GM21619 (cell line): Measurements from ENCODE around the gene TMEM271.

Experiments used
- ATAC-seq: cut with Tn5 transposase; IDR thresholded peaks from one replicate; pipeline ENCODE4 v1.9.1; 2021; ENCODE audit not compliant: unreplicated experiment

Gene TMEM271

DNA sequence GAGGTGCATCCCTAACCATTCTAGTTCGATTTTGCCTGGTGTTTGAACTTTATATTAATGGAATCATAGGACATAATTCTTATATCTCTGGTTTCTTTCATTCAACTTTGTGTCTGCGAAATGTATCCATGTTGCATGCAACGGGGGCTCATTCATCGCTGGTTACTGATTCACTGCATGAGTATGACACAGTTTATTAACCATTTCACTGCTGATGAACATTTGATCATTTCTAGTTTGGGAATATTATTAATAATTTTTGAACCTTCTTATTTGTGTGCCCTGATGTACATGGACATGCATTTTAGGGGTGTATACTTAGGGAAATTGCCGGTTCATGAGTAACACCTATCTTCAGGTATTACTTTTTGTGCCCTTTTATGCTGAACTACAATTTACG lies 5.1 kb upstream of the TMEM271 start:
- ATAC-seq, result no peak

DNA sequence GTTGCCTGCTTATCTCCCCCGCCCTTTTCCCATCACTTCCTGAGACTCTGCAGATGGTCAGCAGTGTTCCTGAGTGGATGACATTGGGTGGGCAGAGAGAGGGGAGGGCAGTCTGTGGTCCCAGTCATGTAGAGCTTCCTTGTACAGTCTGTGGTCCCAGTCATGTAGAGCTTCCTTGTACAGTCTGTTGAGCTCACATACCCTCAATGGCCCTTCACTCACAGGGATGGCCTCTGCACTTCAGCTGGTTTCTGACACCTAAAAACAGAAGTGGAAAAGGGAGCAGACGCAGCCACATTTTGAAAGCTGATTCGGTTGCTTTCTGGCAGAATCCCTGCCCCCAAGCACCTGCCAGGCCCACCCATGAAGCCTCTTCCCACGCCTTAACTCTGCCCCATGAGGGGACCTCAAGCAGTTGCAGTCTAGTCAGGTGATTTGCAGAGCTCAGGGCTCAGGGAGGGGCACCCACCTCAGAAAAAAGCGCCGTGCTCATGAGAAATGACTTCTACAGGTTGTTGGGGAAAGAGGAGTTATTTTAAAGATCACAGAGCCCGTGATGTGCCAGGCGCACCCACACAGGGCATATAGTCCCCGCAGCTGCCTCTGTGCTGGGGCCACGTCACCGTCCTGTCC lies 3.6 kb upstream of the TMEM271 start:
- no peak for ATAC-seq

DNA sequence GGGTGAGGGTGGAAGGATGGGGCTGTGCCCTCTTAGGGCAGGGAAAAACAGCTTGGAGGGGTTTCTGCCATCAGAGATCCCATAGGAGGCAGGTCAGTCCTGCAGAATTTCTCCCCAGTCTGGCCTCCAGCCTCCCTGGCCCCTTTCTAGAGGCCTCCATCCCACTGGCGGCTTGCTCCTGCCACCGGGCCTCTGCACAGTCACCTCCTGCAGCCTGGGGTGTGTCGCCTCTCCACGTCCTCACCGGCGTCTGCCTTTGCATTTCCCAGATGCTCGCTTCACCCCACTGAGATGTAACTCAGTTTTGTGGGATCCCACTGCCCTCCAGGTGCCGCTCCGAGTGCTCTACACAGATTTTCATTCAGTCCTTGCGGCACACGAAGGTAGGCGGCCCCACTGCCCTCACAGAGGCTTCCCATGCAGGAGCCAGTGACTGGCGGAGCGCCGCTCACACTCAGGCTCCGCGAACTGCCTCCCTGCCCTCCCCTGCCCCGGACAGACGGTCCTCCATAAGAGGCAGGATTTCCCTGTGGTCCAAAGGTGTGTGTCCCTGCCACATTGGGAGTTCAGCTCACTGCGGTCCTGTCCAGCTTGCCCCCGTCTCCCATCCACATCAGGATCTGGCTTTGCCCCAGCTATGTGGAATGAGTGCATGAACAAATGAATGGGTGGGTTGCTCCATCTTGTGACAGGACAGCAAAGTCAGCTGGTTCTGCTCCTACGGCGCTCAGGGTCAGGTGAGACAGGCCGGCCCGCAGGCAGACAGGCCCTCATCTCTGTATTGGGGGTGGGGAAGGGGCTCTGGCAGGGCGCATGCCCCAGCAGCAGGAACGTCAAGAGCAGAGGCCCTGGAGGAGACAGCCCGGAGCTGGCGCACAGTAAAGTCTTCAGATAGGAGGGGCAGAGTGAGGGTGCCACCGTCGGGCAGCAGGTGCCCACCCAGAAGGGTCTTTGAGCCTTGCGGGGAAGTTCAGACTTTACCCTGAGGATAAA lies 2.7 kb upstream of the TMEM271 start:
- ATAC-seq, result no peak

DNA sequence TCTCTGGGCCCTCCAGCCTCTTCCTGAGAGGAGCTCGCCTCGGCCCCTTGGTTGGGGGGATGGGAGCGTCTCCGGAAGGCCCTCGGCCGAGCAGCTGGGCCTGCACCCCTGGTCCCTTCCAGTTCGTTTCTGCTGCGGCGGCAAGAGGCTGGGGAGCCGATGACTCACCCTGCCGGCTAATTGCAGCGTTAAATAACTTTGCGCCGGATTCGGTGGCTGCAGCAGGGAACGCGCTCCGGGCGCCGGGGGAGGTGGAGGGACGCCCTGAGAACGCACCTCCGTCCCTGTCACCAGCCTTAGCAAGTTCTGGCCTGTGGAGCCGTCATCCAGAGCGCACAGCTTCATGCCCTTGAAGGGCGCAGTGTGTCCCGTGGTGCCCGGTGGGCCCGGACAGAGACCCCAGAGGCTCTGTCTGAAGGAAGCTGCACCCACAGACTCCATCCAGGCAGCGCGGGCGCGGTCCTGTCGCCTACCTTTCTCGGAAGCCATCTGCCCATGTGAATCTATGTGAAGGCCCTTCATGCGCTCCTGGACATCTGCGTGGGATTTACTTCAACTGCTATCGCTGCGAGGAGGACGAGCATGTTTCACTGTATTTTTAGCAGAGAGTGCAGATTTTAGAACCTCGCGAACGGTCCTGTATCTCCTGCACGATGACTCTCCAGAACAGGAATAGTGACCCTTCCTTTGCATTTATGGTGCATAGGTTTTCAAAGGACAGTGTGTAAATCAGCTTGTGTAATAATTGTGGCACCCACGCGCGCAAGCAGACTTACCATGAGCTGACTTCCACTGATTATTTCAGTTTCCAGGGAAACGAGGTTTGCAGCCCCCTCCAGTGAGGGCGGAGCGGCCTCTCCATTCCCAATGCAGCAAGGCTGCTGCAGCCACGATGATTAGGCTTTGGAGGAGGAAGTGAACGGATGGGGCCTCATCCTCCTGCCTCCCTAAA lies 1.7 kb upstream of the TMEM271 start:
- no peak for ATAC-seq

DNA sequence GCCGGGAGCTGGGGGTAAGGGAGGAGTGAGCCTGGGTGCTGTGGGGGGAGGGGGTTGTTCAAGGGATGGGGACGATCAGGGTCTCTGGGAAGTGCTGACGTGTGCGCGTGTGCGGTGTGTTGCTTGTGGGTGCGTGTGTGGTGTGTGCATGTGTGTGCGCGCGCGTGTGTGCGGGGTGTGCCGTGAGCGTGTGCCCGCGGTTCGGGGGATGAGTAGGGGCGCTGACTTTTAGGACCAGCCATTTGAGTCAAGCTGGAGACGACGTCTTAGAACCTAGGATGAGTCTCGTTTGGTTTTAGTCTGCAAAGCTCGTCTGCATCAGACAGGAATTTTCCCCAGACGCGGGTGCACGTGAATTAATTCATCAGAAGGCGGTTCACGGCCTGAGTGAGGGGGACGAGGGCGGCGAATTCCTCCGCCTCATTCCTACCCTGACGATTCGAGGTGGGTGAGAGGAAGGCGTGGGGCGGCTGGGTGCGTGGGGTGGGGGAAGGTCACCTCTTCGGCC lies 950 bp upstream of the TMEM271 start:
- ATAC-seq, result no peak

DNA sequence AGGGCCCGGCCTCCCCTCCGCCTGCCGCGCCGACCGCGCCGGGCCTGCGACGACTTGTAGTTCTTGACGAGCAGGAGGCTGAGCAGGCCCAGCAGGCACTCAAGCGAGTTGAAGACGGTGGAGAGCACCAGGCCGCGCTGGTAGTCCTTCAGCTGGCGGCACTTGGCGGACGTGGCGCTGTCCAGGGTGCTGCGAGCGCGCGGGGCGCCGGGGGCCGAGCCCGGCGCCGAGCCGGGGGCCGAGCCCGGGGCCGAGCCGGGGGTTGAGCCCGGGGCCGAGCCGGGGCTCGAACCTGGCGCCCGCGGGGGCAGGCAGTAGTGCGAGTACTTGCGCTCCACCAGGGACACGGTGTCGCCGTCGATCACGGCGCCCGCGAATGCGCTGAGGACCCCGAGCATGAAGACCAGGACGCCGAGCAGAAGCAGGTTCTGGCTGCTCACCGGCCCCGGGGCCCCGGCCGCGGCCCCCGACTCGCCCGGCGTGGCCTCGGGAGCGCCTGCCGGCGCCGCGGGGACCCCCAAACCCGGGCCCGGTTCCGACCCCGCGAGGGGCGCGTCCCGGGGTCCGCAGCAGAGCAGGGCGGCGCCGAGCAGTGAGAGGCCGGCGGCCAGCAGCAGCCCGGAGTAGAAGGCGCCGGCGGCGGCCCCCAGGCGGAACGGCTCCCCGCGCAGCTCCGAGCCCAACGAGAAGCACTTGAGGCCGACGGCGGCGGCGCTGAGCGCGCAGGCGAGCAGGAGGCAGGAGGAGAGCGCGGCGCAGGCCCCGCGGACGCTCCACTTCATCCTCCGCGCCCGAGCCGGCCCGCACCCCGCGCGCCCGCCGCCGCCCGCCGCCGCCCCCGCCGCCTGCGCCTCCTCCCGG lies 584 bp downstream of the TMEM271 start:
- no peak for ATAC-seq

DNA sequence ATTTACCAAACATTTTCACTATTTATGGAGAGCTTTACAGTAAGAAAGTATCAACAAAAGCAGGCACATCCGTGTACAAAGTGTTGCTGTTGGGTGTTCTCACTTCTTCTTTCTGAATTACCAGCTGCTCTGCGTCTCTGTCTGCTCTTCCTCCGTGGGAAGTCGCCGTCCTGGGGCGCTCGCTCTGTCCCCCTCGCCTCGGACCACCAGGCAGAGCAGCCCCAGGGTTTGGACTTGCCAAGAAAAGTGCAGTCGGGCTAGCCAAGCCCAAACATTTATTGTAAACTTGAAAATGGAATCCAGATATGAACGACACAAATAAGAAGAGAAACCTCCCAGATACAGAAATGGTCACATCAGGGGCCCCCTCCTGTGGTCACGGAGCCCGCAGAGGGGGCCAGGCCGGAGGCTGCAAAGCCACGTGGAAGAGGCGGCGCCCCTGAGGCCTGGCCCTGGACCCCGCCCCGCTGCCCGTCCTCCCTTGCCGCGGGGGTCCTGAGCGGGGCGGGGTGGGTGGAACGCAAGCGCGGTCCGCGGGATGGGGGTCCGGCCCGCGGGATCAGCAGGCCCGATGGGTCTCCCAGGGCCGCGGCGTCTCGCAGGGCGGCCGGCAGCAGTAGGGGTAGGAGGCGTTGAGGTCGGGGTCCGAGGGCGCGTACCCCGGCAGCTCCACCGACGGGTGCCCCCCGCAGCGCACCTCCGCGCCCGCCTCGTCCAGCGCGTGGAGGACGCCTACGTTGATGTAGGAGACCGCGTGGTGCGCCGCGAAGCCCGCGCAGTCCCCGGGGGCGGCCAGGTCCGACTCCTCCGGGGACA lies 1.5 kb downstream of the TMEM271 start:
- ATAC-seq, result no peak

DNA sequence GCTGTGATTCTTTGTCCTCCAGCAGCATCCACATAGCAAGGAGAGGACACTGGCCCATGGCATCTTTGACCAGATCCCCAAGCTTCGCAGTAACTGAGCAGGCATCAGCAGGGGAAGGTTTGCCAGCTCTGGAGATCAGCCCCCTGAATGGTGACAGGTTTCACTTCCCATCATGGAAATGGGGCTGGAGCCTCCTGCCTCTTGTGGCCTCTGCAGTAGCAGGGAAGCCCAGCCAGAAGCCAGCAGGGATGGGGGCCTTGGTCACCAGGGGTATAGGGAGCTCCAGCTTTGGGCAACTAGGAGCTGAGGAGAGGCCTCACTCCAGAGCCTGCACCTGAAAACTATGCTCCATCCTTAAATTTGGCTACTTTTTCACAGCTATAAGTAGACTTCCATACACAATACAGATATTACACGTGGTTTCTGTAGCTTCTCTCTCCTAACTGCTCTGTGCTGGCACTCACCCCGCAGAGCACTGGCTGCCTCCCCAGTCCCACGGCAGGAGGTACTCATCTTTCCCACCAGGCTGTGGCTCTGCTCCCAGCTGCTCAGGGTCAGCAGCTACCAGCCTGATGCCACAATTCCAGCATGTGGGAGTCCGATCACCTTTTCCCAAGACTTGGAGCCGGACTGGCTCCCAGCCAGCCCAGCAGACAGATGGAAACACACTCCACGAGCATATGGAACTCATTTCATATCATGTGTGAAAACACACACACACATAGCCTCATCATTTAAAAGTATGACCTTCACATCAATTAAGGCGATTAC lies 2.8 kb downstream of the TMEM271 start:
- no peak for ATAC-seq

DNA sequence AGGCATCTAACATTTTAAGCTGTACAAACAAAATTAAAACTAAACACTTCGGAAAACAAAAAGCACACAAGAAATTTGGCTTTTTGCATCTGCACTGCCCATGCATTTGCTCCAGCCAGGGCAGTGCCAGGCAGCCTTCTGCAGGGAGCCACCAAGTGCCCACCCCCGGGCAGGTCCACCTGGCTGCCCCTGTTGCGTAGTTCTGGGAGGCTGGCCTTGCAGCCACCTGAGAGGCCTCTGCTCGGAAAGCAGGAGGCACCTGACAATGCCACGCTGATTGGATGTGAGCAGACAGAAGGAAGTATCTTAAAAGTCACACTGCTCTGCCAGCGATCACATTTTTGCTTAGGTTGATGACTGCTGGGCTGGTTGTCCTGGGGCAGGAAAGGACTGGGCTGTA lies 3.5 kb downstream of the TMEM271 start:
- no peak for ATAC-seq

DNA sequence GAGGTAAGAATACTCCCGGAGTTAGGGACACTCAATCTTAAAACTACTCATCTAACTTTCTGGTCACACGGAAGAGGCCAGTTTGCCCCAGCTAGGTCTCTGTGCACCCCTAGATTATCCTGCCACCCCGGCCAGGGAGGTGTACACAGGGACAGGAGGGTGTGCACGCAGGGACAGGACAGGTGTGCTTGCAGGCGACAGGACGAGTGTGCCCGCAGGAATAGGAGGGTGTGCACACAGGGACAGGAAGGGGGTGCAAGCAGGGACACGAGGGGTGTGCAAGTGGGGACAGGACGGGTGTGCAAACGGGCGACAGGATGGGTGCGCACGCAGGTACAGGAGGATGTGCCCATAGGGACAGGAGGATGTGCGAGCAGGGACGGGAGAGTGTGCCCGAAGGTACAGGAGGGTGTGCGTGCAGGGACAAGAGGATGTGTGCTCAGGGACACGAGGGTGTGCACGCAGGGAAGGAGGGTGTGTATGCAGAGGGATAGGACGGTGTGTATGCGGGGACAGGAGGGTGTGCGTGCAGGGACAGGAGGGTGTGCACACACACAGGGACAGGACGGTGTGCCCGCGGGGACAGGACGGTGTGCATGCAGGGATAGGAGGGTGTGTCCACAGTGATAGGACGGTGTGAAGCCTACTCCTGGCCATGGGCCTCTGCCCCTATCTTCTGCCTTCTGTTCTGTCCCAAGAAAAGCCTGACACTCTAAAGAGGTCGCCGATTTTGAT lies 4.1 kb downstream of the TMEM271 start:
- ATAC-seq, result no peak

DNA sequence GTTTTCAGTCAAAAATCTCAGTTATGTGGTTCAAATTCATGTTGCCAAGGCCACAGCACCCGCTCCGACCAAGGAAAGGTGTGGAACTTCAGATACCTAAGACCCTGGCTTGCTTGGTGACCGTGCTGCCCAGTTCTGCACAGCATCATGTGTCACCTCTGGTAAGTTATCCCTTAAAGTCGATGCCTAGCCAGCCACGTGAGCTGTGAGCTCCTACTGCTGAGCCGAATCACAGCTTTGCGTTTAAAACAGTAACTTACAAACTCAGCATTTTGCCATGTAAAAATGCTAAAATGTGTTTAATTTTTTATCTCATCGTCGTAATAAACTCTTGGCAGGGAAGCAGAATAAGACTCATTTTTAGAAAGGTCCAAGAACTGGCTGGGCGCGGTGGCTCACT lies 5.3 kb downstream of the TMEM271 start:
- ATAC-seq, result no peak

DNA sequence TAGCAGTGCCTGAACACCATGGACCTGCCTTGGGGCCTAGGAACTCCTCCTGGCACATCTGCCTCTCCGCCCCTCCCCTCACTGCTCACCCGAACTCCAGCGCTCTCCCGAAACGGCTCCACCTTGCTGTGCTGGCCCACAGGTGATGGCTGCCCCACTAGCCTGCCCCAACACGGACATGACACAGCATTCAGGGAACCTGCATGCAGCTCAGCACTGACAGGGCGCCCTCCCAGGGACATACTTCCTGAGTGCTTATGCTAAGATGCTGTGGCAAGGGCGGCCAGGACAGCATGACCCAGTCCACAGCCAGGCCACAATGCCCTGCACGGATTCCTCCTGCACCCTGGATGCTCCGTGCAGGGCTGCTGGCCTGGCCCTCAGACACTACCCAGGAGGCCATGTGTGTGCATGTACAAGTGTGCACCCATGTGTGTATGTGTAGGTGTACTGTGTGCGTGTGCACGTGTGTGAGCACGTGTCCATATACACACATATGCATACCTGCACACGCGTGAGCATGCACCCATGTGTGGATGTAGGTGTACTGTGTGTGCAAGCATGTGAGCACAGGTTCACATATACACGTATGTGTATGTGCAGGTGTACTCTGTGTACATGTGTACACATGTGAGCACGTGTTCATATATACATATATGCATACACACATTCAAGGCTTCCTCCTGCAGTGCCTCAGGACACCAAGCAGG lies 6.0 kb downstream of the TMEM271 start:
- ATAC-seq, result no peak

DNA sequence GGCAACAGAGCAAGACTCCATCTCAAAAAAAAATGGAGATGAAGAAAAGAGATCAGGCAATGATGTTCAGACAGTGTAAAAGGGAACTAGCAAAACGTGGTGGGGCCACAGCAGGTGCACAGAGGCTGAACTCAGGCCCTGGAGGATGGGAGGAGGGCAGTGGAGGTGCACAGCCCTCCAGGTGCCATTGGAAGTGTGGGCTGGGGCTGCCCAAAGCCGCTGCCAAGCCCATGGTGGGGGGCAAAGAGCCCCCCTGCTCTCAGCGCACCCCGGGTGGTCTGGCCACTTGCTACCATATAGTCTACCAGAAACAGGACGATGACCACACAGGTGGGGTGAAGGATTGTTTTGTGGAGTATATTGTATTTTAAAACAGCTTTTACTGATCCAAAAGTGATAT lies 7.1 kb downstream of the TMEM271 start:
- ATAC-seq, result no peak

DNA sequence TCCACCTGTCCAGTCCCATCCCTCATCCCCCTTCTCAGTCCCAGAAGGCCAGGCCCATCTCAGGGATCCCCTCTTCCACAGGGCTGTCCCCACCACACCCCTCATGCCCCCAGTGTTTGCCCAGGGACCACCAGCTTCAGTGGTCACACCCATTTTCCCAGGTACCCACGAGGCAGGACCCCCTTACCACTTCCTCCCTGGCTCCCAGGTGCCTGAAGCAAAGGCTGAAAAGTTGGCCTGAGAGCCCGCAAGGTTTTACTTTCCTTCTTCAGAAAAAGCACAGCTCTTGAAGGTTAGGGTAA lies 7.8 kb downstream of the TMEM271 start:
- no peak for ATAC-seq

DNA sequence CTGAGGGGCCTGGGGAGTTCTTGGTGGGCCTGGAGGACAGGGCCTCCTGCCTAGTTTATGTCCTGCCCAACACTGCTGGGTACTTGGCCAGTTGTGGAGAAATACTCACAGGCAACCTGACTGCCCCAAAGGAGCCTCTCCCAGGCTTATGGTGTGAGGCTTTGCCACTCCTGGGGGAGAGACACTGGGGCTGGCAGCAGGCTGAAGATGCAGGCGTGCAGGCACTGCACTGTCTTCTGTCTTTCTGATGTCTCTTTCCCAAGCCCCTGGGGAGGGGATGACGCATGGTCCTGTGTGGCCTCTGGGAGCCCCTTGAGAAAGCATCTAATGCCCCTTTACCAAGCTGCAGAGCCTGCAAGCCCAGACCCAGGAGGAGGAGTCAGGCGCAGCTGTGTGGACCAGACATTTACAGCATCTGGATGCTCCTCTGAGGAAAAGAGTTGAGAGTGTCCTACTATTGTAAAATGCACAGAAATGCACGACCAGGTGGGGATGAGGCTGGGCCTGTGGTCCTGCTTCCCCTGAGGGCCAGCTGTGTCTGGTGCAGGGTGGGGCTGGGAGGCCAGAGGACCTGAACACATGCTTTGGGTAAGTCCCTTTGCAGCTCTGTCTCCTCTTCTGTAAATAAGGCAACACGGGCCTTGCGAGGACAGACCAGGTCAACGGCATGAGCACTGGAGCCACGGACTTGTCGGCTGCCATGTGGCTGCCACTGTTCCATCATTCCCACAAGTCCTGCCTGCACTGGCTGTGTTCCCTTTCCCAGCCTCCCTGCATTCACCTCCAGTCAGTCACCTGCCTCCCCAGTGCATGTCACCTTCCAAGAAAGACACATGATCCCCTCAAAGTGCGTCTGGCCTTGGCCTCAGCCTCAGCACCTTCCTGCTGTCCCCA lies 8.4 kb downstream of the TMEM271 start:
- no peak for ATAC-seq

DNA sequence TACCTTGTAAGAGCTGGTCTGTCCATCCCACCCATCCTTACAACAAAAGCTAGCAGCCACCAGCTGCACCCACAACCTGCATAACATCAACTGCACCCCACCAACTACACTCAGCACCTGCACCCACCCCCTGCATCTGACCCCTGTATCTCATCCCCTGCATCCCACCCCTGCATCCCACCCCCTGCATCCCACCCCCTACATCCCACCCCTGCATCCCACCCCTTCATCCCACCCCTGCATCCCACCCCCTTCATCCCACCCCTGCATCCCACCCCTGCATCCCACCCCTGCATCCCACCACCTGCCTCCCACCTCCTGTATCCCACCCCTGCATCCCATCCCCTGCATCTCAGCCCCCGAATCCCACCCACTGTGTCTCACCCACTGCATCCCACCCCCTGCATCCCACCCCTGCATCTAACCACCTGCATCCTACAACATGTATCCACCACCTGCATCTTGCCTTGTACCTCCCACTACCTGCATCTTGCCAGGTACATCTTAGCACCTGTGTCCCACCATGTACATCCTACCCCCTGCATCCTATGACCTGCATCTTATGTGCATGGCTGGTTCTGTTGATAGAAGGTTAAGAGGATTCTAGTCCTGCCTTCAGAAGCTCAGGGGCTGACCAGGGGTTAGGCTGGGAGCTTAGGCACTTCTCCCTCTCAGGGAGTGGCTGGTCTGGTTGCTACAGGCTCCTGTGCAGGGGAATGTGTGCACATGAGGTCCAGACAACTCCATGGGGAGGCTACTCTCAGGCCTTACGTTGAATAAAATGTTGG lies 9.4 kb downstream of the TMEM271 start:
- no peak for ATAC-seq
